ENCODE results near the gene CA10. TPM values are rescaled to one million over a fixed set of nuclear protein-coding genes. Genes with fewer than 3 reads are reported as not detected.

The CA10 gene
- total RNA-seq, 1 experiment from 2014 or later, result not detected

- Histone ChIP-seq H3F3A (ENCODE audit: insufficient read depth, low read depth) (no peaks in the 10 kb centered on the region), H3K27ac (no peak overlapping the region), H3K9me3 (ENCODE audit: insufficient read depth, low read depth) (no peaks in the 10 kb centered on the region), H3K9me2 (ENCODE audit: insufficient read depth) (0 out of 2 replicates have a peak, but pooled peaks cover 4% of the 10 kb centered on the region), H3K4me2 (no peak overlapping the region), H3K4me3 (no peak overlapping the region), H4K20me1 (ENCODE audit: insufficient read depth) (no peaks in the 10 kb centered on the region), H3K79me2 (ENCODE audit: low read depth) (no peaks in the 10 kb centered on the region), H3K4me1 (replicated peaks; ENCODE audit: insufficient read depth) (no peaks in the 10 kb centered on the region; the same call in 1 of the 2 replicates), H3K36me3 (ENCODE audit: low read depth) (no peaks in the 10 kb centered on the region), H3K27me3 (ENCODE audit: insufficient read depth, low read depth) (no peaks in the 10 kb centered on the region), H2AFZ (no peak overlapping the region)
- POLR2A ChIA-PET (ENCODE audit: unreplicated experiment), result no interaction called here
- intact Hi-C loops (cut with micrococcal nuclease; ENCODE audit: unreplicated experiment), result no loop called here
- no peak for DNase-seq
- TF ChIP-seq, protein P1, sequence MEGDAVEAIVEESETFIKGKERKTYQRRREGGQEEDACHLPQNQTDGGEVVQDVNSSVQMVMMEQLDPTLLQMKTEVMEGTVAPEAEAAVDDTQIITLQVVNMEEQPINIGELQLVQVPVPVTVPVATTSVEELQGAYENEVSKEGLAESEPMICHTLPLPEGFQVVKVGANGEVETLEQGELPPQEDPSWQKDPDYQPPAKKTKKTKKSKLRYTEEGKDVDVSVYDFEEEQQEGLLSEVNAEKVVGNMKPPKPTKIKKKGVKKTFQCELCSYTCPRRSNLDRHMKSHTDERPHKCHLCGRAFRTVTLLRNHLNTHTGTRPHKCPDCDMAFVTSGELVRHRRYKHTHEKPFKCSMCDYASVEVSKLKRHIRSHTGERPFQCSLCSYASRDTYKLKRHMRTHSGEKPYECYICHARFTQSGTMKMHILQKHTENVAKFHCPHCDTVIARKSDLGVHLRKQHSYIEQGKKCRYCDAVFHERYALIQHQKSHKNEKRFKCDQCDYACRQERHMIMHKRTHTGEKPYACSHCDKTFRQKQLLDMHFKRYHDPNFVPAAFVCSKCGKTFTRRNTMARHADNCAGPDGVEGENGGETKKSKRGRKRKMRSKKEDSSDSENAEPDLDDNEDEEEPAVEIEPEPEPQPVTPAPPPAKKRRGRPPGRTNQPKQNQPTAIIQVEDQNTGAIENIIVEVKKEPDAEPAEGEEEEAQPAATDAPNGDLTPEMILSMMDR (conservative IDR thresholded peaks at IDR 0.05), result no peak
- no peak for TF ChIP-seq EZH2 (IDR thresholded peaks at IDR 0.05; ENCODE audit: low read depth)
- BruUV-seq (replicated peaks), result no TSS peak
- CTCF ChIA-PET, result no interaction called here
These were observed 132.4 kb downstream of the CA10 start for GRCh38 chr17:52026075-52026474.

GRCh38 chr17:52025236-52025635 is 133.3 kb downstream of the CA10 start:
- intact Hi-C loops (cut with micrococcal nuclease; ENCODE audit: unreplicated experiment), result no loop called here
- H3K4me2 ChIP-seq, result no peak overlapping the region
- no peaks in the 10 kb centered on the region for H3K79me2 ChIP-seq (ENCODE audit: low read depth)
- H3K4me1 ChIP-seq (replicated peaks; ENCODE audit: insufficient read depth), result no peaks in the 10 kb centered on the region; the same call in 1 of the 2 replicates
- no peaks in the 10 kb centered on the region for H3K36me3 ChIP-seq (ENCODE audit: low read depth)
- H3F3A ChIP-seq (ENCODE audit: insufficient read depth, low read depth), result no peaks in the 10 kb centered on the region
- TF ChIP-seq, protein P1 (conservative IDR thresholded peaks at IDR 0.05), result no peak
- no peak for TF ChIP-seq EZH2 (IDR thresholded peaks at IDR 0.05; ENCODE audit: low read depth)
- no peak overlapping the region for H3K4me3 ChIP-seq
- POLR2A ChIA-PET (ENCODE audit: unreplicated experiment), result no interaction called here
- CTCF ChIA-PET, result no interaction called here
- H3K27ac ChIP-seq, result no peak overlapping the region
- H4K20me1 ChIP-seq (ENCODE audit: insufficient read depth), result no peaks in the 10 kb centered on the region
- H3K9me3 ChIP-seq (ENCODE audit: insufficient read depth, low read depth), result no peaks in the 10 kb centered on the region
- 0 out of 2 replicates have a peak, but pooled peaks cover 4% of the 10 kb centered on the region for H3K9me2 ChIP-seq (ENCODE audit: insufficient read depth)
- no peak overlapping the region for H2AFZ ChIP-seq
- DNase-seq, result no peak
- no peaks in the 10 kb centered on the region for H3K27me3 ChIP-seq (ENCODE audit: insufficient read depth, low read depth)
- no TSS peak for BruUV-seq (replicated peaks)

- CTCF ChIA-PET, result no interaction called here
- Histone ChIP-seq H4K20me1 (ENCODE audit: insufficient read depth) (no peaks in the 10 kb centered on the region), H3K4me1 (replicated peaks; ENCODE audit: insufficient read depth) (no peaks in the 10 kb centered on the region; the same call in 1 of the 2 replicates), H3K9me2 (ENCODE audit: insufficient read depth) (0 out of 2 replicates have a peak, but pooled peaks cover 4% of the 10 kb centered on the region), H3K4me3 (no peak overlapping the region), H2AFZ (no peak overlapping the region), H3K36me3 (ENCODE audit: low read depth) (no peaks in the 10 kb centered on the region), H3K79me2 (ENCODE audit: low read depth) (no peaks in the 10 kb centered on the region), H3K27me3 (ENCODE audit: insufficient read depth, low read depth) (no peaks in the 10 kb centered on the region), H3F3A (ENCODE audit: insufficient read depth, low read depth) (no peaks in the 10 kb centered on the region), H3K4me2 (no peak overlapping the region), H3K9me3 (ENCODE audit: insufficient read depth, low read depth) (no peaks in the 10 kb centered on the region), H3K27ac (no peak overlapping the region)
- intact Hi-C loops (cut with micrococcal nuclease; ENCODE audit: unreplicated experiment), result no loop called here
- BruUV-seq (replicated peaks), result no TSS peak
- POLR2A ChIA-PET (ENCODE audit: unreplicated experiment), result no interaction called here
- no peak for DNase-seq
- TF ChIP-seq EZH2 (IDR thresholded peaks at IDR 0.05; ENCODE audit: low read depth), result no peak
- TF ChIP-seq, protein P1 (conservative IDR thresholded peaks at IDR 0.05), result no peak
These were observed 134.1 kb downstream of the CA10 start for GRCh38 chr17:52024300-52024870.

Measured in PC-9 (cell line).